ENCODE measurements around the gene ZSWIM1. TPM values are rescaled to one million over a fixed set of nuclear protein-coding genes. Genes with fewer than 3 reads are reported as not detected.

Gene ZSWIM1
- total RNA-seq, 3 donors from 2014 or later, result 11.3 to 12.6 (median 12.4) TPM

DNA sequence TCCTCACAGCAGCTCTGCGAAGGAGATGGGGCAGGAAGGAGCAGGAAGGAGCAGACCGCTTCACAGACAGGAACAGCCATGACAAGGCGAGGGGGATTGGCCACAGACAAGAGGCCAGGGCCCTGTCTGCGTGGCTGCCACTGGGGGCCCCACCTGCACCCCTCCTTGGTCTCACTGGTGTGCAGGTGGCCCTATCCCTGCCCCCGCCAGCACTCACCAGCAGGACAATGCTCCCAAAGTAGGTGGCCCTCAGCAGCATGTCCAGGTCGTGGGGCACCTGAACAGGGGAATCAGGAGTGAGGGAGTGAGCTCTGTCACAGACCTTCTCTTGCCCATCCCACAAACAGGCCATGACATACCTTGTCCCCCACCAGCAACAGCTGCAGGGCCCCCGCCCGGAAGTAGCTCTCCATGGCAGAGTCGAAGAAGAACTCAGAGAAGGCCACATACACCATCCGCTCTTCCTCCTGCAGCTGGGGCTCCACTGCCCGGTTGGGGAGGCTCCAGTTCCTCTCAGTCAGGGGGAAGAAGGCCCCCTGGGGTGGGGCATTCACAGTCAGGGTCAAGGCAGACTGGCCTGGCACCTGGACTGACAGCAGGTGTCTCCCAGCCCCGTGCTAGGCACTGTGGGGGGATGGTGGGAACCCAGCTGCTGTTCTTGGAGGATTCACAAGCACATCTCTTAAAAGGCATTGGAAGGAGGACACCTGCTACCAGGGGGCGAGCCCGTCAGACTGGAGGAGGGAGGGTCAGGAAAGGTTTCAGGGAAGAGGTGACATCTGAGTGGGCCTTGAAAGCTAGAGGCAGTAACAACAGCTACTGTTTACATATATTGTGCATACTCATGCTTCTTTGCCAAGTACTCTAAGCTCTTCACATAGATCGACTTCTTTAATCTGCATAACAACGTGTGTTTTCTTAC is 23.8 kb downstream of the ZSWIM1 start:
- intact Hi-C loops (cut with DNase I, micrococcal nuclease), result no loop called here
- no peak for DNase-seq
- H3K36me3 ChIP-seq (ENCODE audit: low read depth), result no peaks in the 10 kb centered on the region
- H3K4me3 ChIP-seq, result no peak overlapping the region
- peaks cover 5% of the 10 kb centered on the region for H3K4me1 ChIP-seq (ENCODE audit: low read depth)
- TF ChIP-seq CTCF (IDR thresholded peaks at IDR 0.05), result no peak
- no peak for ATAC-seq
- no peaks in the 10 kb centered on the region for H3K9me3 ChIP-seq

GRCh38 chr20:45905505-45906079 is 24.6 kb downstream of the ZSWIM1 start:
- DNase-seq, result no peak
- intact Hi-C loops (cut with DNase I, micrococcal nuclease), result no loop called here
- no peak for ATAC-seq
- TF ChIP-seq CTCF (IDR thresholded peaks at IDR 0.05), result no peak
- peaks cover 2% of the 10 kb centered on the region for H3K4me1 ChIP-seq (ENCODE audit: low read depth)
- no peak overlapping the region for H3K4me3 ChIP-seq
- no peaks in the 10 kb centered on the region for H3K9me3 ChIP-seq
- no peaks in the 10 kb centered on the region for H3K36me3 ChIP-seq (ENCODE audit: low read depth)

DNA sequence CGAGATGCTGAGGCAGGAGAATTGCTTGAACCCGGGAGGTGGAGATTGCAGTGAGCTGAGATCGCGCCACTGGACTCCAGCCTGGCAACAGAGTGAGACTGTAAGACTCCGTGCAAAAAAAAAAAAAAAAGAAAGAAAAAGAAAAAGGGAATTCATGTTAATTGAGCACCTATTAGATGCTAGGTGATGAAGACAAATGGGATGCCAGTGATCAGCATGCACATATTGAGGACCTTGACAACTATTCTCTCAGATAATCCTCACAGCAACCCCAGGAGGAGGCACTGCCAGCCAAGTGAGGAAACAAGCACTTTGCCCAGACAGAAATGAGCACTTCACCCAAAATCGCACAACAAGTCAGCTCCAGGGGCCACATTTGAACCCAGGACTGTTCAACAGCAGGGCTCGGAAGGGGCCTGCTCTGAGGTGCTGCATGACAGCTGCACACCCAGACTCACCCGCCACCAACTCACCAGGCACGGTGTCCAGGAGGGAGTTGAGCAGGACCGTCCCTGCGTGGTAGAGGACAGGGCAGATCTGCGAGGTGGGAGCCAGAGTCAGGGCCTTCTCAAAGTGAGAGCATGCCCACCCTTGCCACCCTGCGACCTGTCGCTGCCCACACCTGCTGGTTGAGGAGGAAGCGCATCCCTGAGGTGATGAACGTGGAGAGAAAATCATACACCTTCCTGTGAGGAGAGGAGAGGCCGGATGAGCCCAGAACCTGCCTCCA is 26.4 kb downstream of the ZSWIM1 start:
- intact Hi-C loops (cut with DNase I, micrococcal nuclease), result no loop called here
- no peak overlapping the region for H3K4me3 ChIP-seq
- ATAC-seq (no peak), DNase-seq (no peak)
- H3K4me1 ChIP-seq (ENCODE audit: low read depth), result peaks cover 11% of the 10 kb centered on the region
- H3K36me3 ChIP-seq (ENCODE audit: low read depth), result no peaks in the 10 kb centered on the region
- no peak for TF ChIP-seq CTCF (IDR thresholded peaks at IDR 0.05)
- no peaks in the 10 kb centered on the region for H3K9me3 ChIP-seq

DNA sequence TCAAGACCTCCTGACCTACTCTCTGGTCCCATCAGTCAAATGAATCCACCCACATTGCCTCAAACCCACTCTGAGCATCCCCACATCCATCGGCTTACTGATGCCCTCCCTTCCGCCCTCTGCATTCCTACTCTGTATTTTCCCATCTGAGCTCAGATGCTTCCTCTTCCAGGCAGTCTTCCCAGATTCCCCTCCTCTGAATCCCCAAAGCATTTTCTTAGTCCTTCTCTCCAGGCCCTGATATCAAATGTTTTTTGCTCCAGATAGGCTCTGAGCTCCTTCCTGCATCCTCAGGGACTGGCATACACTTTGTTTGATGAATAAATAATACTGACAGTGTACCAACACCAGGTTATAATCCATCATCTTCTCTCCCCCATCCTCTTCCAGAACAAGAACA is 27.1 kb downstream of the ZSWIM1 start:
- no peak for ATAC-seq
- H3K4me3 ChIP-seq, result no peak overlapping the region
- TF ChIP-seq CTCF (IDR thresholded peaks at IDR 0.05), result no peak
- no peak for DNase-seq
- peaks cover 15% of the 10 kb centered on the region for H3K4me1 ChIP-seq (ENCODE audit: low read depth)
- H3K36me3 ChIP-seq (ENCODE audit: low read depth), result no peaks in the 10 kb centered on the region
- no peaks in the 10 kb centered on the region for H3K9me3 ChIP-seq
- intact Hi-C loops (cut with DNase I, micrococcal nuclease), result no loop called here

DNA sequence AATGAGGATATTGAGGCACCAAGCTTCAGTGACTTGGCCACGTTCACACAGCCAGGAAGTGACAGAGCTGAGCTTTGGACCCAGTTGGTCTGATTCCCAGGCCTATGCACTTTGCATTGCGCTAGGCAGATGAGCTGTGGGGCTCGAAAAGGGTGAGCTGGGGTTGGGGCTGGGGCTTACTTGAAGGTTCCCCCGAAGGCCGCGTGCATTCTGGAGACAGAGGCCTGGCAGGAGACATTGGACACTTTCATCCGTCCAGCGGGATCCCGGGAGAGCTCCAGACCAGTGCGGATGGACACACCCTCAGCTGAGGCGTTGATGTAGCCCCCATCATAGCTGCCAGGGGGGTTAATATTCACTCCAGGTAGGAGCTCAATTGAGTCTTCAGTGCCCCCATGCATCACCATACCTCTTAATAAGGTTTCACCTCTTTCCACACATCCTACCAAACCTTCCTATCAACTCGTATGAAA is 28.3 kb downstream of the ZSWIM1 start:
- TF ChIP-seq CTCF (IDR thresholded peaks at IDR 0.05), result no peak
- Histone ChIP-seq H3K4me1 (ENCODE audit: low read depth) (peaks cover 15% of the 10 kb centered on the region), H3K4me3 (no peak overlapping the region), H3K36me3 (ENCODE audit: low read depth) (no peaks in the 10 kb centered on the region), H3K9me3 (no peaks in the 10 kb centered on the region)
- intact Hi-C loops (cut with DNase I, micrococcal nuclease), result no loop called here
- DNase-seq (no peak), ATAC-seq (no peak)
